Measurements from ENCODE around the gene FZD4. TPM values are rescaled to one million over a fixed set of nuclear protein-coding genes. Genes with fewer than 3 reads are reported as not detected.

Gene FZD4
- total RNA-seq, 1 experiment from 2014 or later: 7.7 TPM

- Mint-ChIP-seq H3K27ac (no peak overlapping the region; the same call in 1 of the 2 replicates), H3K4me1 (no peaks in the 10 kb centered on the region), H3K9me3 (no peaks in the 10 kb centered on the region), H3K4me3 (no peak overlapping the region), H3K36me3 (no peaks in the 10 kb centered on the region), H3K27me3 (ENCODE audit: low read depth) (no peaks in the 10 kb centered on the region; the same call in 1 of the 2 replicates)
- CTCF ChIA-PET: no interaction called here
- ATAC-seq: no peak
- TF ChIP-seq NR2C2 (CRISPR knock-in tag; IDR thresholded peaks at IDR 0.05) (no peak), E2F5 (CRISPR knock-in tag; IDR thresholded peaks at IDR 0.05) (no peak), AFF4 (CRISPR knock-in tag; IDR thresholded peaks at IDR 0.05; ENCODE audit: borderline replicate concordance) (no peak), STAT6 (CRISPR knock-in tag; conservative IDR thresholded peaks at IDR 0.05; ENCODE audit: low read depth) (no peak)
- no peak for DNase-seq (ENCODE audit: low spot score)
- POLR2A ChIA-PET: no interaction called here
Observed at GRCh38 chr11:86902345-86902744, 52.9 kb downstream of the FZD4 start.

GRCh38 chr11:86901599-86901998, 53.6 kb downstream of the FZD4 start:
- Mint-ChIP-seq H3K4me3 (no peak overlapping the region), H3K27ac (no peak overlapping the region), H3K27me3 (ENCODE audit: low read depth) (no peaks in the 10 kb centered on the region; the same call in 1 of the 2 replicates), H3K9me3 (no peaks in the 10 kb centered on the region), H3K36me3 (no peaks in the 10 kb centered on the region), H3K4me1 (no peaks in the 10 kb centered on the region)
- CTCF ChIA-PET: no interaction called here
- POLR2A ChIA-PET: no interaction called here
- no peak for ATAC-seq
- DNase-seq (ENCODE audit: low spot score): no peak
- TF ChIP-seq HMGA2 (CRISPR knock-in tag; IDR thresholded peaks at IDR 0.05): no peak
- no peak for TF ChIP-seq ZNF317 (CRISPR knock-in tag; IDR thresholded peaks at IDR 0.05; ENCODE audit: borderline replicate concordance, low read depth)
- no peak for TF ChIP-seq ZNF423 (CRISPR knock-in tag; IDR thresholded peaks at IDR 0.05)
- no peak for TF ChIP-seq ERG (CRISPR knock-in tag; IDR thresholded peaks at IDR 0.05)
- no peak for TF ChIP-seq STAT6 (CRISPR knock-in tag; conservative IDR thresholded peaks at IDR 0.05; ENCODE audit: low read depth)
- TF ChIP-seq TCF7 (CRISPR knock-in tag; IDR thresholded peaks at IDR 0.05; ENCODE audit: low read depth): no peak
- TF ChIP-seq FOXP4 (CRISPR knock-in tag; IDR thresholded peaks at IDR 0.05): no peak
- no peak for TF ChIP-seq ELF4 (CRISPR knock-in tag; IDR thresholded peaks at IDR 0.05; ENCODE audit: low read depth)
- no peak for TF ChIP-seq OVOL2 (CRISPR knock-in tag; IDR thresholded peaks at IDR 0.05; ENCODE audit: borderline replicate concordance)
- TF ChIP-seq EMX1 (CRISPR knock-in tag; IDR thresholded peaks at IDR 0.05): no peak
- no peak for TF ChIP-seq TP53 (CRISPR knock-in tag; IDR thresholded peaks at IDR 0.05)
- TF ChIP-seq ATF3 (CRISPR knock-in tag; conservative IDR thresholded peaks at IDR 0.05): no peak
- TF ChIP-seq KAT7 (CRISPR knock-in tag; IDR thresholded peaks at IDR 0.05; ENCODE audit: borderline replicate concordance): no peak
- TF ChIP-seq ZNF232 (CRISPR knock-in tag; IDR thresholded peaks at IDR 0.05): no peak
